ENCODE data around the gene RNF169. TPM values are rescaled to one million over a fixed set of nuclear protein-coding genes. Genes with fewer than 3 reads are reported as not detected.
"Not testable (repeated sequence)": the region's sequence is repeated elsewhere in the genome, so short reads cannot be mapped to it uniquely, and the experiment has no call there.

RNF169 gene
- total RNA-seq, 1 donor from 2014 or later = 14.2 TPM

GRCh38 chr11:74818283-74818946 is 69.8 kb downstream of the RNF169 start:
- no peak for DNase-seq (ENCODE audit: low read depth)

DNA sequence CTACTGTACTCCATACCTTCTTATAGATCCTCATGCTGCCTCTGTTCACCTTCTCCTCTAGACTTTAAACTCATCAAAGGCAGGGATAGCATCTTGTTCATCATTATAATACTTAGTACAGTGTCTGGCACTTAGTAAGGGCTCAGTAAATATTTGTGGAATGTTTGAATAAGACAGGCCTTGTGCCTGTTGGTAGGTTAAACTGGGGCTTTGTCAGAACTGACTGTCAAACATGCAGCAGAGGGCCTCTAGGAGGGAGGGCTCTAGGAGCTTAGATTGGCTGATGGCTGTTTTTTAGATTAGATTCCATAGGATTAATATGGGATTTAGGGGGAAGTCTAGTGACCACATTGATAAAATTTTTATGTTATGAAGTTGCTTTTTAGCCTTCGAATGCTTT is 70.8 kb downstream of the RNF169 start:
- DNase-seq (ENCODE audit: low read depth) = no peak

DNA sequence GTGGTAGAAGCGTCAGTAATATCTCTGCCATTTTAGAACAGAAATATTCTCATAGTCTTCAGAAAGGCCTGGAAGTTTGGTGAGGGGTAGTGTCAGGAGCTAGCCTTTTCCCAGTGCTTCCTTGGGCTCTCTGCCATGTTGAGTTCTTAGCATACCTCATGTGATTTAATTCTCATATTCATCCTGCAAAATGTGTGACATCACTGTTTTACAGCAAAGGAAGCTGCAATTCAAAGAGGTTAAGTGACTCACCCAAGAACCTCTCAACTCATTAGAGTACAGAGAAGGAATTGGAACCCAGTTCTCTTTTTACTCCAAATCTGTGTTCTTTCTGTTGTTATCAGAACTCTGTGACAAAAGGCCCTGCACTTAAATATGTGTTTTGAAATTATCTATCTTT is 72.1 kb downstream of the RNF169 start:
- DNase-seq (ENCODE audit: low read depth) = peak; percentile 72

DNA sequence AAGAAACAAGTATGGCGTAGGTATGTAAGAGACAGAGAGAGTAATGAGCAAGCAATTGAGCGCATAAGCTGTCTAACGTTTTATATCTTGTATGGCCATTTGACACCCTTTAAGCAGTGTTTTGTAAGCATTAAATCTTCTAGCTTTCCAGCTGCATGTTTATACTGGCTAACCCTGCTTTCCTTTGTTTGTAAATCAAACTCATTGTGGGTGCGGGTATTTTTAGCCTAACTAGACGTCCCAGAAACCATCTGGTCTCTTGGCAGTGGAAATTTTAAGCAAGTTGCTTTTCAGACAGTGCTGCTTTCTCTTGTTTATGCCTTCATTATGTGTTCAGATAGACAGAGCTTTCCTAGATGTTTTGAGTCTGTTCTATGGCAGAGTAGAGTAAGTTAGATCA is 73.5 kb downstream of the RNF169 start:
- DNase-seq (ENCODE audit: low read depth) = peak; percentile 76

DNA sequence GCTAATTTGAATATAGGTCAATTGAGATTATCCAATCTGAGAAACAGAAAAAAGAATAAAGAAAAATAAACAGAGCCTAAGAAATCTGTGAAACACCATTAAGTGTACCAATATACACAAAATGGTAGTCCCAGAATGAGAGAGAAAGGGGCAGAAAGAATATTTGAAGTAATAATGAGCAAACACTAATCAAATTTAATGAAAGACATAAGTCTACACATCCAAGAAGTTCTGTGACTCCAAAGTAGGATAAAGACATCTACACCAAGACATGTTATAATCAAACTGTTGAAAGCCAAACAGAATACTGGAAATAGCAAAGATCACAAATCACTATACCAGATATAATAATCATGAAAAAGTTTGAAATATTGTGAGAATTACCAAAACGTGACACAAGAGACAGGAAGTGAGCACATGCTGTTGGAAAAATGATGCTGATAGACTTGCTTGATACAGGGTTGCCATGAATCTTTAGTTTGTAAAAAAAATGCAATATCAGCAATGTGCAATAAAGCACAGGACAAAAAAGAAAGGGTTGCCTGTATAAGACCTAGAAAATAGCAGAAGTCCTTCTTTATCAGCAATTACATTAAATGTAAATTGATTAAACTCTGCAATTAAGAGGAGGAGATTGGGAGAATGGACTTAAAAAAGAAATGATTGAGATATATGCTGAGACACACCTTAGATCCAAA is 75.8 kb downstream of the RNF169 start:
- no peak for DNase-seq (ENCODE audit: low read depth)

GRCh38 chr11:74825596-74825995 is 76.9 kb downstream of the RNF169 start:
- not testable (repeated sequence) for DNase-seq (ENCODE audit: low read depth)

DNA sequence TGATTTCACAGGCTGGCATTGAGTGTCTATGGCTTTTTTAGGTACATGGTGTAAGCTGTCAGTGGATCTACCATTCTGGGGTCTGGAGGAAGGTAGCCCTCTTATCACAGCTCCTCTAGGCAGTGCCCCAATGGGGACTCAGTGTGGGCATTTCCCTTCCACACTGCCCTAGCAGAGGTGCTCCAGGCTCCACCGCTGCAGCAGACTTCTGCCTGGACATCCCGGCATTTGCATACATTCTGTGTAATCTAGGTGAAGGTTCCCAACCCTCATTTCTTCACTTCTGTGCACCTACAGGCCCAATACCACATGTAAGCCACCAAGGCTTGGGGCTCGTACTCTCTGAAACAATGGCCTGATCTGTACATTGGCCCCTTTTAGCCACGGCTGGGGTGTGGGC is 78.3 kb downstream of the RNF169 start:
- DNase-seq (ENCODE audit: low read depth) = no peak

GRCh38 chr11:74837191-74837590 is 88.5 kb downstream of the RNF169 start:
- DNase-seq (ENCODE audit: low read depth) = no peak

- DNase-seq (ENCODE audit: low read depth) = peak; percentile 12
Measured at GRCh38 chr11:74838188-74838587, 89.5 kb downstream of the RNF169 start.

- no peak for DNase-seq (ENCODE audit: low read depth)
Measured at GRCh38 chr11:74839446-74839845, 90.8 kb downstream of the RNF169 start.

- DNase-seq (ENCODE audit: low read depth) = no peak
Measured at GRCh38 chr11:74839971-74840370, 91.3 kb downstream of the RNF169 start.

DNA sequence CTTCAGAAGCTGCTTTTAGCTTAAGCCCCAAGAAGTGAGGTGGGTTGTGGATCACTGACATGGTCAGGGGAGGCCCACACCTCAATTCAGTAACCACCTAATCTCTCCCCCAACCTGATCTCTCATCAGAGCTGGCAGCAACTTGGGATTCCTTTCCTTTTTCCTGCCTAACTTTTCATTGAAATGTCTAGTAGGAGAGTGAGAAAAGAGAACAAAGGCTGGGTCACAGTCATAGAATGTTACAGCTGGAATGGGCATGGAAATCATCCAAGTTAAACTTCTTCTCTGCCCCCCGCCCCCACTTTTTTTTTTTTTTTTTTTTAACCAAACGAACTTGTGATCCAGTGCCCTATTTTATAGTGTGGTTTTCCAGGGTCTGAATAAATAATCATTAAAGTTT is 91.8 kb downstream of the RNF169 start:
- DNase-seq (ENCODE audit: low read depth) = no peak

GRCh38 chr11:74842967-74843366 is 94.3 kb downstream of the RNF169 start:
- no peak for DNase-seq (ENCODE audit: low read depth)

GRCh38 chr11:74844072-74844471 is 95.4 kb downstream of the RNF169 start:
- DNase-seq (ENCODE audit: low read depth) = no peak

DNA sequence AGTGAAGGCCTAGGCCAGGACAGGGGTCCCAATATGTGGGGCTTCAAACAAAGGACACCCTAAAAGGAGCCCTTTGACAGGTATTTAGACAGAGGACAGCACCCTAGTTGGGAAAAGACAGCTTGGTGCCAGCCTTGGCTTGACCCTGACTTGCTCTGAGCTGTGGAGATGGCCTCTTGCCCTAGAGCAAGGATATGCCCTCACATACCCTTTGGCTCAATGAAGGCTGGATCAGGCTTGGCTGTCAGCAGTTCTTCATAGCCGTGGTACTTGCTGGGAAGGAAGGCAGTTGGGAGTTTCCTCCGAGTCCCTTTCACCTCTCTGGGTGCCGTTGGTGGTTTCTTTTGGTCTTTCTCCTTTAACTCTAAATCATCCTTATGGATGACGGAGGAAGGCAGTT is 96.2 kb downstream of the RNF169 start:
- no peak for DNase-seq (ENCODE audit: low read depth)

- DNase-seq (ENCODE audit: low read depth) = no peak
Measured at GRCh38 chr11:74845978-74846517, 97.4 kb downstream of the RNF169 start.

DNA sequence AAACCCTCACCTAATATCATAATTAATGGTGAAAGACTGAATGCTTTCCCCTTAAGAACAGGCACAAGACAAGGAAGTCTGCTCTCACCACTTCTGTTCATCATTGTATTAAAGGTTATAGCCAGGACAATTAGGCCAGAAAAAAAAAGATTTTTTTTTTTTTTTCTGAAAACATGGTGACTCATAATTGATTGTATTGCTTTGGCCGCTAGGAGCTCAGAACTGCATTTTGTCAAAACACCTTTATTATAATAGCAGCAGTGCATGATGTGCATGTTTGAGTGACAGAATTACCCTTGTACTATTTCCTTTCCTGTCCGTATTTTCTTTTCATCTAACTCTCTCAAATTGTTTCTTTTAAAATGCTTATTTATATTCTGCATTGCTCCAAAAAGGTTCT is 98.1 kb downstream of the RNF169 start:
- no peak for DNase-seq (ENCODE audit: low read depth)

DNA sequence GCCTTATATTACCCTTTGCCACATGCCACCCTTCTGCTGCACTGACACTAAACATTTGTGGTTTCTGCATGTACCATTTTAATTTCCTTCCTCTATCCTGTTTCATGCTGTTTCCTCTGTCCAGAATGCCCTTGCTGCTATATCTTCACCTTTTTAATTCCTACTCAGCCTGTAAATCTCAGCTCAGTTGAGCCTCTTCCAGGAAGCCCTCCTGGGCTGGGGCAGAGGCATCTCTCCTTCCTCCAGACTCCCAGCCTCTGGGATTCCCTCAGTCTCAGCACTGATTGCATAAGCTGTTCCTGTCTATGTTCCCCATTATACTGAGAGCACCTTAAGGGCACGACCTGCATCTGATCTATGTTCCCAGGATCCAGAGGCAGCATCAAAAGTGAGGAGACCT is 98.7 kb downstream of the RNF169 start:
- no peak for DNase-seq (ENCODE audit: low read depth)

DNA sequence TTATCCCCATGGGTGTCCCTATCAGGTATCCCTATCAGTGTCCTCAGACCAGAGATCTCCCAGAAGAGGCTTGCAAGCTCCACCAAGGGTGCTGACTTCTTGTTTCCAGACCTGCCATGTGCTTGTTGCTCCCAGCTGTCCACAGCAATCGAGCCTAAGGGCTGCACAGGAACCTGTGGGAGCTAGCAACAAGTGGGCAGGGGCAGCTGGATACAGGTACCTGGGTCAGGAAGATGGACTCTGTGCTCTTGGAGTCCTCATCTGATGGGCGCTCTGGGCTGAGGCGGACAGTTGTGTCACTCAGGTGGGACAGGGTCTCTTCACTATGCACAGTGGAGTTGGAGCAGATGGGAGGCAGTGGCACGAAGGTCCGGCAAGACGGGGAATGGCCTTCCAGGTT is 99.2 kb downstream of the RNF169 start:
- DNase-seq (ENCODE audit: low read depth) = no peak

DNA sequence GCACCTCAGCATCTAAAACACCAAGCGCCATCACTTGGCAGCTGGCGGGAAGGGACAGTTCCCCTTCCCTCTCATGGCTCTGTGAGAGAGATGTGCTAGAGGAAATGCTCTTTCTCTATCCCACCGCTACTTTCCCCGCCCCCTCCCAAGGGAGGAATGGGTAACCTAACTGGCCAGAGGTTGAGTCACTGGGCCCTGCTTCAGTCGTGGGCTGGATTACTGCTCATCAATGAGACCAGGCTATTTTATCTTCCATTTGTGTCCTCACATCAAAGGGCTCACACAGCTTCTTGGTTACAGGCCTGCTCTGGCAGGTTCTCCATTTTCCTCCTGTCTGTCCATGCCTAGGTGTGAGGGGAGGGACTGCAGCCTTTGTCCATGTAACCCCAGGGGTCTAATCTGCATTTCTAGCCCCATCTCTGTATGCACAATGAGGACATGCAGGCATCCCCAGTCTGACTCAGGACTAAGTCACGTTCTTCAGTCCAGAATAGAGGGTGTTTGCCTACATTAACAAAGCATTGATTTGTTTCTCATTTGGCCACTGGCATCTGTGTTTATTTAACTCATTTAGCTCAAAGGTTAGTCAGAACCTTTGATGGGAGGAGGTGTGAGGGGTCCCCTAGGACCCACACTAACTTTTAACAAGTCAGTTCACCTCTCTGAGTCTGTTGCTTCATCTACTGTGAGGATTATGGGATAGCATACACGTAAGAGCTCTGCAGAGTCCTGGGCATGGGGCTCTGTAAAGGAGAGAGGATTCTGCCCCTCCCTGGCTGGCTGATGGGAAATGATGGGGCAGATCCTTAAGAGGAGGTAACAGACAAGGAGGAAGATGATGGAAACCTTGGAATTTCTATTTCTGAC is 101.1 kb downstream of the RNF169 start:
- peak; percentile 62 for DNase-seq (ENCODE audit: low read depth)

- no peak for DNase-seq (ENCODE audit: low read depth)
Measured at GRCh38 chr11:74853223-74853622, 104.6 kb downstream of the RNF169 start.

DNA sequence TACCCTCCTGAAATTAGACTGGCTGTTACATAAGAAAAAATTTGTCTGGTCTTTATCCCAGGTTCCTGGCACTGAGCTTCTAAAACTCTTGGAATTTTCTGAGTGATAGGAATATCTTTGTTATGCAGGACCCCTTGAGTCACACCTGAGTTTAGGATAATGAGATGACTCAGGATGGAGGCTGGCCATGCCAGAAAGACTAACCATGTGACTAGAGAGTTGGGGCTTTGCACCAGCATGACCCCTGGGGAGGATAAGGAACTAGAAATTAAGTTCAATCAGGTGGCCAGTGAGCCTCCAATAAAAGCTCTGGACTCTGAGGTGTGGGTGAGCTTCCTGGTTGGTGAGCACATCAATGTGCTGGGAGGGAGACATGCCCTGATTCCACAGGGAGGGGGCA is 112.1 kb downstream of the RNF169 start:
- no peak for DNase-seq (ENCODE audit: low read depth)

Data from myocyte (in vitro differentiated cells).